Measurements from ENCODE around the gene AMZ2.
"Not testable (repeated sequence)": the region's sequence is repeated elsewhere in the genome, so short reads cannot be mapped to it uniquely, and the experiment has no call there.

The AMZ2 gene

DNA sequence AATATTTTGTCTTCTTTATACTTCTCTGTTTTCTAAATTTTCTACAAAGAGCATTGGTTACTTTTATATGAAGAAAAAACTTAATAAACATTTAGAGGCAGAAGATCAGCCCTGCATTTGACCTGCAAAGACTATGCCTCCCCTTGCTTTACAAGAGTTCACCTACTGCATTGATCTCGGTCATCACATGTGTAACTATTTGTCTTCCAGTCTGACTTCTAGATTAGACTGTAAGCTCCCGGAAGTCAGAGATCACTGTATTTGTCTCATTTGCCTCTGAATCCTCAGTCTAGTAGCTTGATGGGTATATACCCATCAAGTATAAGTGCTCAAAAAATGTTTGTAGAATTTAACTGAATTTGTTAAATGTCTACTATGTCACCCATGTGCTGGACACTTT lies 27.7 kb upstream of the AMZ2 start:
- in situ Hi-C loops (cut with MboI; ENCODE audit: low sequenced_read_pairs): not testable (repeated sequence)

DNA sequence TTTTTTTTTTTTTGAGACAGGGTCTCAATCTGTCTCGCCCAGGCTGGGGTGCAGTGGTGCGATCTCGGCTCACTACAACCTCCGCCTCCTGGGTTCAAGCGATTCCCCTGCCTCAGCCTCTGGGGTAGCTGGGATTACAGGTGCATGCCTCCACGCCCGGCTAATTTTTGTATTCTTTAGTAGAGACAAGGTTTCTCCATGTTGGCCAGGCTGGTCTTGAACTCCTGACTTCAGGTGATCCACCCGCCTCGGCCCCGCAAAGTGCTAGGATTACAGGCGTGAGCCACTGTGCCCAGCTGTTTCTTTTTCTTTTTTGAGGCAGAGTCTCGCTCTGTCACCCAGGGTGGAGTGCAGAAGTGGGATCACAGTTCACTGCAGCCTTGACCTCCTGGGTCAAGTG lies 27.1 kb upstream of the AMZ2 start:
- in situ Hi-C loops (cut with MboI; ENCODE audit: low sequenced_read_pairs): not testable (repeated sequence)

GRCh38 chr17:68221786-68222185 lies 26.1 kb upstream of the AMZ2 start:
- in situ Hi-C loops (cut with MboI; ENCODE audit: low sequenced_read_pairs): no loop called here

DNA sequence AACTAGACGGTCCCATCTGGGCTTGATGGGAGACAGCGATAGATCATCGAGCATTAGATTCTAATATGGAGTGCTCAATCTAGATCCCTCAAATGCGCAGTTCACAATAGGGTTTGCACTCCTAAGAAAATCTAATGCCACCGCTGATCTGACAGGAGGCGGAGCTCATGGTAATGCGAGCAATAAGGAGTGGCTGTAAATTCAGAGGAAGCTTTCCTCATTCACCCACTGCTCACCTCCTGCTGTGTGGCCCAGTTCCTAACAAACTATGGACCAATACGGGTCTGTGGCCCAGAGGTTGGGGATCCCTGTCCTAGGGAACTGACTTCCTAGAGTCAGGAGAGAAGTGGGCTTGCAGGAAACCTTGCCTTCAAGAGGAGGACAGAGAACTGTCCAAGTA lies 25.2 kb upstream of the AMZ2 start:
- in situ Hi-C loops (cut with MboI; ENCODE audit: low sequenced_read_pairs): no loop called here

GRCh38 chr17:68225055-68225454 lies 22.8 kb upstream of the AMZ2 start:
- in situ Hi-C loops (cut with MboI; ENCODE audit: low sequenced_read_pairs): not testable (repeated sequence)

DNA sequence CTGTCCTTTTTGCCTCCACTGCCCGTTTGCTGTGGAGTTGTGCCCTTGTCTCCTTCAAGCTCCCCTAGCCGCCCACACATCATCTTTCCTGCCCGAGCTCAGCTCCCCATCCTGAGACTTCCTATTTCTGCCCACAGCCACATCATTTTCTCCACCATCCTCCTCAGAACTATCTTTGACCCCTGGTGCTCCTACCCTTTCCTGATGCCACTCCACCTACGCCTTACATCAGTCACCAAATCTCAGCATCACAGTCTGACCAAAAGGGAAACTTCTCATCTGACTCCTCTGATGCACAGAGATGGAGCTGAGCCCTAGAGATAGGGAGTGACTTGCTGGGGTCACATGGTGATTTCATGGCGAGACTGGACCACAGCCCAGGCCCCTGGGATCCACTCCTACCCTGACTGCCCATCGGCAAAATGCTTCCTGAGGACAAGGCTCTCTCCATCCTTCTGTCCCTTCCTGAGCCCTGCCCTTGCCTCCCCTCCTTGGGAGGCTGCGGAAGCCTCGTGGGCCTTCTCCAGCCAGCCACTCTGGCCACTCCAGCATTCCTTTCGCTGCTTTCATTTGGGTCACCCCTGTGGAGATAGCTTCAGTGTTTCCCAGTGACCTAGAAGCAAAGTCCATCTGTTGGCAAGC lies 19.7 kb upstream of the AMZ2 start:
- in situ Hi-C loops (cut with MboI; ENCODE audit: low sequenced_read_pairs): not testable (repeated sequence)

- in situ Hi-C loops (cut with MboI; ENCODE audit: low sequenced_read_pairs): no loop called here
Measured at GRCh38 chr17:68228817-68229570, 18.8 kb upstream of the AMZ2 start.

DNA sequence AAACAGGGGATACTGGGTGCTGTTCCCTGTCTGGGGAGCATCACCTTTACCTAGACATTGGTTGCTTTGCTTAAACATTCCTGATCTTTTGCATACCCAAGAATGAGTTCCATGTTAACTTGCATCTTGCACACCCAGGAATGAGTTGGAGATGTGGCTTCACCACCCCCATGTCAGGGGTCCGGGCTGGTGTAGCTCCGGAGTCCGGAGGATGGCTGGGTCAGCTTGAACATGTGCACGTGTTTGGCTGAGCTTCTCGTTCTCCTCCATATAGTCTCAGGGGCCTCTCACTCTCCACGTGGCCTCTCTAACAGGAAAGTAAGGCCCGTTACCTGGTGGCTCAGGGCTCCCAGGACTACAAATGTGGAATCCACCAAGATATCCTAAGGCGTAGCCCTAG lies 18.2 kb upstream of the AMZ2 start:
- in situ Hi-C loops (cut with MboI; ENCODE audit: low sequenced_read_pairs): no loop called here

DNA sequence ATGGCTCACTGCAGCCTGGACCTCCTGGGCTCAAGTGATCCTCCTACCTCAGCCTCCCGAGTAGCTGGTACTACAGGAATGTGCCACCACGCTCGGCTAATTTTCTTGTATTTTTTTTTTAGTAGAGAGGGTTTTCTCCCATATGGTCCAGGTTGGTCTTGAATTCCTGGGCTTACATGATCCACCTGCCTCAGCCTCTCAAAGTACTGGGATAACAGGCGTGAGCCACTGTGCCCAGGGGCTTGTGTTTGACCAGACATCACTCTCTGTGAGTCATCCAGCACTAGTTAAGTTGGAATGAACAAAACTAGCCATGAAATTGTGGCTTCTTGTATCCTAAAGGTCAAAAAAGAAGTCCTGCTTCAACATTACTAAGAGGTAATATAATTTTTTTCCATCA lies 16.7 kb upstream of the AMZ2 start:
- in situ Hi-C loops (cut with MboI; ENCODE audit: low sequenced_read_pairs): not testable (repeated sequence)

DNA sequence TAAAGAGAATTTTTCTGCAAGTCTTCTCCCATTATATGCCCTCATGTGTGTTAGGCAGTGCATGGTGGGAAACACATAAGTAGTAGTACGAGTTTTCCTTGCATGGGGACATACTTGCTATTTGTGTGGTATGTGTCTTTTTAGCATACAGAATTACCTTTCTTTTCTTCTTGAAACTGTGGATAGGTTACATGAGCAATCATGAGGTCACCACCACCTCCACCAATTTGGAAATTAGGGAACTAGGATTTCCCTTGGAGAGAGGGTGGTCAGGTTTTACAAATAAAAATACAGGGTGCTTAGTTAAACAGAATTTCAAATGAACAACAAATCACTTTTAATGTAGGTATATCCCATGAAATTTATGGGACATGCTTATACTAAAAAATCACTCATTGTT lies 16.3 kb upstream of the AMZ2 start:
- in situ Hi-C loops (cut with MboI; ENCODE audit: low sequenced_read_pairs): no loop called here

DNA sequence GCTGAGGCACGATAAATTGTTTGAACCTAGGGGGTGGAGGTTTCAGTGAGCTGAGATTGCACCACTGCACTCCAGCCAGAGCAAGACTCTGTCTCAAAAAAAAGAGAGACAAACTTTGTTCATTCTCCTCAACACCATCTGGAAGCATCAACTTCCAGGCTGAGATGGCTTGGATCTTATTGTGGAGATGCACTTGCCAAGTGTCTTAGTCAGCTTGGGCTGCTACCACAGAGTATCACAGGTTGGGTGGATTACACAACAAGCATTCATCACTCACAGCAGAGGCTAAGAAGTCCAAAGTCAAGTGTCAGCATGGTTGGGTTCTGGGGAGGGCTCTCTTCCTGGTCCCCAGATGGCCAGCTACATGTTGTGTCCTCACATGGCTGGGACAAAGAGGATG lies 15.1 kb upstream of the AMZ2 start:
- in situ Hi-C loops (cut with MboI; ENCODE audit: low sequenced_read_pairs): not testable (repeated sequence)

DNA sequence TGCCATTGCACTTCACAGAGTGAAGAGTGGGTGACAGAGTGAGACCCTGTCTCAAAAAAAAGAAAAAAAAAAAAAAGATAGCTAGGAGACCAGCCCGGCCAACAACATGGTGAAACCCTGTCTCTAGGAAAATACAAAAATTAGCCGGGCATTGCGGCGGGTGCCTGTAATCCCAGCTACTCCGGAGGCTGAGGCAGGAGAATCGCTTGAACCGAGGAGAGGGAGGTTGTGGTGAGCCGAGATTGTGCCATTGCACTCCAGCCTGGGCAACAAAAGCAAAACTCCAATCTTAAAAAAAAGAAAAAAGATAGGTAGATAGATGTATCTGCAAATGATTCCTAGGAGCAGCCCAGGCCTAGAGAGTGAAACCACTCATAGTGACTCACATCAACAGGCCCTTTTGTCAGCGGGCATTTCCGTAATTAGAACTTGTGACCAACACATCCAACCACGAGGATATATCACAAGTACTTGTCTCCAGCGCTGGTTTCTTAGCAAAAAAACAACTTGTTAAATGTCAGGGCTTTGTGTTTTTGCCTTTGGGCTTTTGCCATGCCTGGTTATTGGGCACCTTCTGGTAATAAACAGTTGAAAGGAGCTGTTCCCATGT lies 13.0 kb upstream of the AMZ2 start:
- in situ Hi-C loops (cut with MboI; ENCODE audit: low sequenced_read_pairs): not testable (repeated sequence)

DNA sequence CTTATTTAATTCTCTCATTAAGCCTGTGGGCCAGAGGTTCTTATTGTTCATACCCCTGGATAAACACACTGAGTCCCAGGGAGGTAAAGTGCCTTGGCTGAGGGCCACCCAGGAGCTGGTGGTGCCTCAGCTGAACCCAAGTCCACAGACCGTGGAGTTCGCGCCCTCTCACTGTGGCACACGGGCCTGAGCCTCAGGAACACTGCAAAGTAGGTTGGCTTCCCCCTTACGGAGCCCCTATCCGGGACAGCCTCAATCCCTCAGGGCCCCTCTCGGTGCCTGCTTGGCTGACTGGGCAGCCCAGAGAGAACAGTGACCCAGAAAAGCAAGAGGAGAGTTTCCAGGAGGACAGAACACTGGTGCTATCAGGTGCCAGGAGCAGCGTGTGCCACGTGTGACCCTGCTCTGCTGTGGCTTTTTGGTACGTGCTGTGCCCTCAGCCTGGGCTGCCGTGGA lies 12.5 kb upstream of the AMZ2 start:
- in situ Hi-C loops (cut with MboI; ENCODE audit: low sequenced_read_pairs): not testable (repeated sequence)

- in situ Hi-C loops (cut with MboI; ENCODE audit: low sequenced_read_pairs): not testable (repeated sequence)
Measured at GRCh38 chr17:68237369-68238163, 10.3 kb upstream of the AMZ2 start.

DNA sequence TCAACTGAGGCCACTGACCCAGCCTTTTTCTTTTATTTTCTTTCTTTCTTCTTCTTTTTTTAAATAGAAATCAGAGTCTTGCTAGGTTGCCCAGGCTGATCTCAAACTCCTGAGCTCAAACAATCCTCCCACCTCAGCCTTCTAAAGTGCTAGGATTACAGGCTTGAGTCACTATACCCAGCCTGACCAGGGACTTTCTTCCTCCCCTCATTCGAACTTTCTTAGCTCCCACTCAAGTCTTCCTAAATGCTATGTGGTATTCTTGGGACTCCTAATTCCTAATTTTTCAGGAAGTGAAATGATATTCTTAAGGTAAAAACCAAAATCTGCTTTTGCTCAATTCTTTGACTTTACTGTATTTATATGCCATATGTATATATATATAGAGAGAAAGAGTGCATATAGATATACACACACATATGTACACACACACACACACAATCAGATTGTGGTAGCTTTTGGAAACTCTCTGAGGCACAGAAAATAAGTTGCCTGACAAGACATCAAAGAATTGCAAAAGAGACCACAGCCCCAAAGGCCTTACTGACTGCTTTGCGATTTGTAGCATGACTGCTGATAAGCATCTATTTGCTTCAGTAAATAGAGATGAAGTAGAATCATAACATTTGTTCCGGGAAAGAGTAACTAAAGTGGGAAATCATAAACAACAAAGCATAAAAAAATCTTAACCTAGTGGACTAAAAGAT lies 9.5 kb upstream of the AMZ2 start:
- in situ Hi-C loops (cut with MboI; ENCODE audit: low sequenced_read_pairs): no loop called here

DNA sequence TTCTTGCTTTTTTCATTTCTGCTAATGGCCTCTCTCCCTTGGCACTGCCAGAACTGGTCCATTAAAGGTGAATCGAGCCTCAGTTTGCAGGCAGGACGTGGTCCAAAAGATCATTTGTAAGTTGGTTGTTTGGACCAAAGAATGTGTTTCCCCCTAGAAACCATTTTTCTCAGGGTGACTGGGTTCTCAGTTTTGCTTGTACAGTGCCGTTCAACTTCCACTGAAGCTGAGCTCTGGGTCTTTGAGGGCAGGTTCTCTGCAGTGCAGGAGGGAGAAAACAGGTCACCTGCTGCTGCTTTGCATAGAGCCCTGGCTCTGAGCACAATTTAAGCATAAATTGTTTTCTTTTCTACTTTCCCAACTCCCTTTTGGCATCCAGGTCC lies 9.0 kb upstream of the AMZ2 start:
- in situ Hi-C loops (cut with MboI; ENCODE audit: low sequenced_read_pairs): no loop called here

GRCh38 chr17:68239632-68240366 lies 8.0 kb upstream of the AMZ2 start:
- in situ Hi-C loops (cut with MboI; ENCODE audit: low sequenced_read_pairs): no loop called here

DNA sequence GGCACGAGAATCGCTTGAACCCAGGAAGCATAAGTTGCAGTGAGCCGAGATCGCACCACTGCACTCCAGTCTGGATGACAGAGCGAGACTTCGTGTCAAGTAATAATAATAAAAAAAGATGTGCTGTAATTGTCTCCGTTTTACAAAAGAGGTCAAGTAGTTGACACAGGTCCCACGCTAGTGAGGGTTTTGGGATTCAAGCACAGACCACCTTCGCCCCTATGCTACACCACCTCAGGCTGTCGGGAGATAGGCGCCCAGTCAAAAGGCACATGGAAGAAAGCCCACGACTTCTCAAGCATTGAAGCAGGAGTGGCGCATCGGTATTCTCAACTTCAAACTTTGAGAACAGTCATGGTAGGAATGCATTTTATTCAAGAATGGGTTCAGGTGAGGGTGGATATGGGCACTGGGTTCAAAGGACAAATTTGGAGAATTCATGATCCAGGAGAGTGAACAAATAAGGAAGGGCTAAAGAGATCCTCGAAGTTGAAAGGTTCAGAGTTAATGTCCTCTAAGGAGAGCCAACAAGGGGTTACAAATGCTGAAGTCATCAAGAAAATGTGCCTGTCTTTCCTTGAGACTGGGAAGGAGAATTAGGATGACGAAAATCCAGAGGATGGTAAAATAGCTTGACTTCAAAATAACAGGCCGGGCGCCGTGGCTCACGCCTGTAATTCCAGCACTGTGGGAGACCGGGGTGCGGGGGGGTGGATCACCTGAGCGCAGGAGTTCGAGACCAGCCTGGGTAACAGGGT lies 1.4 kb upstream of the AMZ2 start:
- in situ Hi-C loops (cut with MboI; ENCODE audit: low sequenced_read_pairs): no loop called here

GRCh38 chr17:68248199-68248825 lies 469 bp downstream of the AMZ2 start:
- in situ Hi-C loops (cut with MboI; ENCODE audit: low sequenced_read_pairs): no loop called here

All from HL-60/S4 treated with retinoic acid at 250 ng/mL for 4 days and 3 days (cell line).